SK-N-SH treated with all-trans-retinoic acid at 6 μM for 48 hours (cell line): ENCODE data around the gene LHX2.

ENCODE experiments used
- ARNTL ChIP-seq: fragments of 450-650 bp; formaldehyde crosslinking; IDR thresholded peaks from 2 replicates; pipeline ENCODE4 v1.5.0; 2020; ENCODE audit warnings: low read depth, mild to moderate bottlenecking, moderate library complexity, borderline replicate concordance
- CSDC2 ChIP-seq: fragments of 250-450 bp; sonication (Bioruptor Pico); IDR thresholded peaks from 2 replicates; pipeline ENCODE4 v1.5.0; 2020; ENCODE audit warnings: mild to moderate bottlenecking, moderate library complexity
- OSR1 ChIP-seq: fragments of 250-450 bp; sonication (Bioruptor Pico); IDR thresholded peaks from 2 replicates; pipeline ENCODE4 v1.8.0; 2022; ENCODE audit warnings: moderate library complexity, mild to moderate bottlenecking, inconsistent platforms
- SNAI2 ChIP-seq: fragments of 250-450 bp; sonication (Bioruptor Pico); IDR thresholded peaks from 2 replicates; pipeline ENCODE4 v1.5.0; 2020; ENCODE audit warnings: mild to moderate bottlenecking, moderate library complexity
- ZC3H10 ChIP-seq: fragments of 250-450 bp; sonication (Bioruptor Pico); IDR thresholded peaks from 2 replicates; pipeline ENCODE4 v1.5.1; 2021; ENCODE audit warnings: mild to moderate bottlenecking, moderate library complexity
- ZFP3 ChIP-seq: fragments of 250-450 bp; sonication (Bioruptor Pico); IDR thresholded peaks from 2 replicates; pipeline ENCODE4 v1.5.0; 2020; ENCODE audit warnings: mild to moderate bottlenecking, moderate library complexity
- ZNF565 ChIP-seq: fragments of 450-650 bp; formaldehyde crosslinking; conservative IDR thresholded peaks from 2 replicates; pipeline ENCODE4 v1.5.0; 2020; ENCODE audit warnings: low read depth, mild to moderate bottlenecking, moderate library complexity
- TF ChIP-seq, protein P1 (sequence below): fragments of 250-450 bp; sonication (Bioruptor Pico); IDR thresholded peaks from 2 replicates; pipeline ENCODE4 v1.8.0; 2020; ENCODE audit warnings: mild to moderate bottlenecking, moderate library complexity, borderline replicate concordance
- TF ChIP-seq, protein P2 (sequence below): fragments of 250-450 bp; sonication (Bioruptor Pico); IDR thresholded peaks from 2 replicates; pipeline ENCODE4 v1.5.1; 2020; ENCODE audit warnings: low read depth, mild to moderate bottlenecking, moderate library complexity

DNA sequence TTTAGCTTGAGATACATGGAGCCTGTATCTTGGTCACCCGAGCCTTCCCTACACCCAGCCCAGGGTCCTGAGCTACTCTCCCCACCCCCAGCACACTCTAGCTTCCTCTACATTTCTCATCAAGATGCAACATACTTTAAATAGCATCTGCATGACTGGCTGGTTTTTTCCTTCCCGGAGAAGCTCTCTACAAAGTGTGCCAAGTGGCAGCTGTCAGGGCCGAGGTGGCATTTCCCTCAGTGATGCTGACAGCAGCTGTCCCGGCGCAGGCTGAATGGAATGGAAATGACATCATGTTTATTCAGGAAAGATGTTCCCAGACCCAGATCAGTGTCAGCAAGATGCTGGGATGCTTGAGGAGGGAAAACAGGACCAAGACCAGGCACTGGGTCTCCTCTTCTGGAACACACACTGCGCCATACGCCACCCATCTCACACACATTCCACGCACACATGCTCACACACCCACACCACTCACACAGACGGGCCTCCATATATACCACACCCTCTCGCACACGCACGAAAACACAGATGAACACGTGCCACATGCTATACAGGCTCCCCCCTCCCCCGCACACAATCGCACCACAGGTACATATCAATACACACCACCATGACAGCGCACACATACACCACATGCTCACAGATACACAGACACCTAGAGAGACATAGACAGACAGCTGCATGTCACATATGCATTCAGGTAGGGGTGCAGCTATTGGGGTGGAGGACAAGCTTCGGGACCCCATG, 67.8 kb downstream of the LHX2 start:
- no peak for TF ChIP-seq SNAI2 (CRISPR knock-in tag)
- TF ChIP-seq, protein P1, sequence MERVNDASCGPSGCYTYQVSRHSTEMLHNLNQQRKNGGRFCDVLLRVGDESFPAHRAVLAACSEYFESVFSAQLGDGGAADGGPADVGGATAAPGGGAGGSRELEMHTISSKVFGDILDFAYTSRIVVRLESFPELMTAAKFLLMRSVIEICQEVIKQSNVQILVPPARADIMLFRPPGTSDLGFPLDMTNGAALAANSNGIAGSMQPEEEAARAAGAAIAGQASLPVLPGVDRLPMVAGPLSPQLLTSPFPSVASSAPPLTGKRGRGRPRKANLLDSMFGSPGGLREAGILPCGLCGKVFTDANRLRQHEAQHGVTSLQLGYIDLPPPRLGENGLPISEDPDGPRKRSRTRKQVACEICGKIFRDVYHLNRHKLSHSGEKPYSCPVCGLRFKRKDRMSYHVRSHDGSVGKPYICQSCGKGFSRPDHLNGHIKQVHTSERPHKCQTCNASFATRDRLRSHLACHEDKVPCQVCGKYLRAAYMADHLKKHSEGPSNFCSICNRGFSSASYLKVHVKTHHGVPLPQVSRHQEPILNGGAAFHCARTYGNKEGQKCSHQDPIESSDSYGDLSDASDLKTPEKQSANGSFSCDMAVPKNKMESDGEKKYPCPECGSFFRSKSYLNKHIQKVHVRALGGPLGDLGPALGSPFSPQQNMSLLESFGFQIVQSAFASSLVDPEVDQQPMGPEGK, result no peak
- TF ChIP-seq OSR1 (CRISPR knock-in tag), result no peak
- TF ChIP-seq ZFP3 (CRISPR knock-in tag), result no peak
- TF ChIP-seq, protein P2, sequence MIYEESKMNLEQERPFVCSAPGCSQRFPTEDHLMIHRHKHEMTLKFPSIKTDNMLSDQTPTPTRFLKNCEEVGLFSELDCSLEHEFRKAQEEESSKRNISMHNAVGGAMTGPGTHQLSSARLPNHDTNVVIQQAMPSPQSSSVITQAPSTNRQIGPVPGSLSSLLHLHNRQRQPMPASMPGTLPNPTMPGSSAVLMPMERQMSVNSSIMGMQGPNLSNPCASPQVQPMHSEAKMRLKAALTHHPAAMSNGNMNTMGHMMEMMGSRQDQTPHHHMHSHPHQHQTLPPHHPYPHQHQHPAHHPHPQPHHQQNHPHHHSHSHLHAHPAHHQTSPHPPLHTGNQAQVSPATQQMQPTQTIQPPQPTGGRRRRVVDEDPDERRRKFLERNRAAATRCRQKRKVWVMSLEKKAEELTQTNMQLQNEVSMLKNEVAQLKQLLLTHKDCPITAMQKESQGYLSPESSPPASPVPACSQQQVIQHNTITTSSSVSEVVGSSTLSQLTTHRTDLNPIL, result peak; percentile 62; the same call in 1 of the 2 replicates
- TF ChIP-seq ZC3H10 (CRISPR knock-in tag), result no peak
- TF ChIP-seq ARNTL (CRISPR knock-in tag), result no peak
- TF ChIP-seq CSDC2, result no peak
- no peak for TF ChIP-seq ZNF565
